ENCODE measurements around the gene ABCA8.
A peak's percentile ranks its signal among the peaks of the same experiment; 100 is the strongest.
"Not testable (repeated sequence)": the region's sequence is repeated elsewhere in the genome, so short reads cannot be mapped to it uniquely, and the experiment has no call there.

The ABCA8 gene

DNA sequence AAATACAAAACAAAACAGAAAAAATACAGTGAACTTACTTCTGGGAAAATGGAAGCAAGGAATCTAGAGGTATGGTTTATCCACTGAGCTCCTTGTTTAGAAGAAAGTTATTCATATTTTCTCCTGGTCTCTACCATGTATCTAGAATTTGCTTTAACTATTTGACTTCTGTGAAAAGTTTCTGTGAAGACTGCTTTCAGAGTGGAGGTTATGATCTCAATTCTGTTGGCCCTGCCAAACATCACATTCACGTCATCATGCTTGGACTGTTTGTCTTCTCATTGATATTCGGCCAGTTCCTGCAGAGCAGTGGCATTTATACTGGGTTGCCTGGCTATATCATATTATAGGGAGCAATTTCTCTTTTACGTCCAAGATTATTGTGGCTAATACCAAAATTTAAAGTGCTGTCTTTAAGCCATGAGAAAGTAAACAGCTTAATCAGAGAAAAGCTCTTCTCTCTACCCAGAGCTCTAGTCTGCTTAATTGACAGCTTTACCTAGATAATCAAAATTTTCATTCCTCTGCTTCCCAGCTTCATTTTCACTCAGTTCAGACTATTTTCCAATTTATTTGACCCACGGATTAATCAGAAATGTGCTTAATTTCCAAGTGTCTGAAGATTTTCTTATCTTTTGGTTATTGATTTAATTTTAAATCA is at the start of gene ABCA8:
TSS of gene ABCA8 (minus strand) at position 212 of the 661 bp plus-strand sequence. CDS start 13,358 bp downstream, outside the sequence.
- Histone ChIP-seq H3K9me3 (ENCODE audit: control insufficient read depth in 5 of 5, low read length in 5 of 5) (no peaks in the 10 kb centered on the region), H3K27me3 (ENCODE audit: control insufficient read depth in 5 of 5, insufficient read depth in 4 of 5, low read length in 5 of 5) (no peaks in the 10 kb centered on the region), H3K27ac (ENCODE audit: low read depth, low read length) (peak within 1 kb of the TSS; percentile 18), H3K36me3 (ENCODE audit: control insufficient read depth in 5 of 5, insufficient read depth in 5 of 5, low read length in 5 of 5) (no peaks in the 10 kb centered on the region), H3K9ac (ENCODE audit: low read length in 5 of 5) (peak within 1 kb of the TSS in 4 of 5 donors; percentile 21 to 71 (median 52)), H3K4me1 (ENCODE audit: control insufficient read depth in 5 of 5, insufficient read depth in 5 of 5, low read length in 5 of 5) (peaks cover 0 to 21% (median 8%) of the 10 kb centered on the region in 5 donors), H3K4me3 (ENCODE audit: low read depth in 1 of 5, low read length in 5 of 5) (peak within 1 kb of the TSS; percentile 56 to 68 (median 64))

DNA sequence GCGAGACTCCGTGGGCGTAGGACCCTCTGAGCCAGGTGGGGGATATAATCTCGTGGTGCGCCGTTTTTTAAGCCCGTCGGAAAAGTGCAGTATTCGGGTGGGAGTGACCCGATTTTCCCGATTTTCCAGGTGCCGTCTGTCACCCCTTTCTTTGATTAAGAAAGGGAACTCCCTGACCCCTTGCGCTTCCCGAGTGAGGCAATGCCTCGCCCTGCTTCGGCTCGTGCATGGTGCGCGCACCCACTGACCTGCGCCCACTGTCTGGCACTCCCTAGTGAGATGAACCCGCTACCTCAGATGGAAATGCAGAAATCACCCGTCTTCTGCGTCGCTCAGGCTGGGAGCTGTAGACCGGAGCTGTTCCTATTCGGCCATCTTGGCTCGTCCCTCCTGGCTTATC is 49.6 kb upstream of the ABCA8 start:
- not testable (repeated sequence) for H3K27ac ChIP-seq (ENCODE audit: low read depth, low read length); H3K9ac ChIP-seq (ENCODE audit: low read length in 5 of 5)

DNA sequence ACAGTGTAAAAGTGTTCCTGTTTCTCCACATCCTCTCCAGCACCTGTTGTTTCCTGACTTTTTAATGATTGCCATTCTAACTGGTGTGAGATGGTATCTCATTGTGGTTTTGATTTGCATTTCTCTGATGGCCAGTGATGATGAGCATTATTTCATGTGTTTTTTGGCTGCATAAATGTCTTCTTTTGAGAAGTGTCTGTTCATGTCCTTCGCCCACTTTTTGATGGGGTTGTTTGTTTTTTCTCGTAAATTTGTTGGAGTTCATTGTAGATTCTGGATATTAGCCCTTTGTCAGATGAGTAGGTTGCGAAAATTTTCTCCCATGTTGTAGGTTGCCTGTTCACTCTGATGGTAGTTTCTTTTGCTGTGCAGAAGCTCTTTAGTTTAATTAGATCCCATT is 44.6 kb upstream of the ABCA8 start:
- not testable (repeated sequence) for H3K27me3 ChIP-seq (ENCODE audit: control insufficient read depth in 5 of 5, insufficient read depth in 4 of 5, low read length in 5 of 5); H3K27ac ChIP-seq (ENCODE audit: low read depth, low read length); H3K36me3 ChIP-seq (ENCODE audit: control insufficient read depth in 5 of 5, insufficient read depth in 5 of 5, low read length in 5 of 5); H3K9me3 ChIP-seq (ENCODE audit: control insufficient read depth in 5 of 5, low read length in 5 of 5); H3K4me3 ChIP-seq (ENCODE audit: low read depth in 1 of 5, low read length in 5 of 5); H3K9ac ChIP-seq (ENCODE audit: low read length in 5 of 5); H3K4me1 ChIP-seq (ENCODE audit: control insufficient read depth in 5 of 5, insufficient read depth in 5 of 5, low read length in 5 of 5)

More for the DNA sequence above, 49.6 kb upstream of the ABCA8 start:
- not testable (repeated sequence) for H3K4me3 ChIP-seq (ENCODE audit: low read depth in 1 of 5, low read length in 5 of 5); H3K4me1 ChIP-seq (ENCODE audit: control insufficient read depth in 5 of 5, insufficient read depth in 5 of 5, low read length in 5 of 5); H3K9me3 ChIP-seq (ENCODE audit: control insufficient read depth in 5 of 5, low read length in 5 of 5); H3K27me3 ChIP-seq (ENCODE audit: control insufficient read depth in 5 of 5, insufficient read depth in 4 of 5, low read length in 5 of 5)
- peaks cover 11 to 28% (median 26%) of the 10 kb centered on the region in 5 donors for H3K36me3 ChIP-seq (ENCODE audit: control insufficient read depth in 5 of 5, insufficient read depth in 5 of 5, low read length in 5 of 5)

DNA sequence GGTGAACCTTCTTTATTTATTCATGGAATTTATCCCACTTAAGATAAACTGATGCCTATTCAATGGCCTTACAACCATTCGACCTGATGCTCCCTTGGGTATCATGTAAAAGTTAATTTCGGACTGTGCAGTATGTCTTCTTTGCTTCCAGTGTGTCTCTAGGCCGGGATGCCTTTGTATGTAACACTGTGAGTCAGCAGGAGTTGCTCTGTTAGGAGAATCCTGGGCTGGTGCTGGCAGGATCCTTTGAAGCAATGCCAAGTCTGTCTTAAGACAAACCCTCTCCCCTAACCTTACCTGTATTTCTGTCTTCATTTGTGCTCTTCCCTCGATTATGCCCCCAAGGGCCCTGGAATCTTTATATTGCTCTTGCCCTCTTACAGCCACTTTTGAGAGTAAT is 37.9 kb upstream of the ABCA8 start:
- no peak overlapping the region for H3K4me3 ChIP-seq (ENCODE audit: low read depth in 1 of 5, low read length in 5 of 5)

GRCh38 chr17:68987966-68988365 is 32.8 kb upstream of the ABCA8 start:
- Histone ChIP-seq H3K9me3 (ENCODE audit: control insufficient read depth in 5 of 5, low read length in 5 of 5) (no peaks in the 10 kb centered on the region), H3K4me3 (ENCODE audit: low read depth in 1 of 5, low read length in 5 of 5) (no peak overlapping the region), H3K4me1 (ENCODE audit: control insufficient read depth in 5 of 5, insufficient read depth in 5 of 5, low read length in 5 of 5) (no peaks in the 10 kb centered on the region), H3K36me3 (ENCODE audit: control insufficient read depth in 5 of 5, insufficient read depth in 5 of 5, low read length in 5 of 5) (peaks cover 19 to 70% (median 58%) of the 10 kb centered on the region in 5 donors), H3K27ac (ENCODE audit: low read depth, low read length) (no peak overlapping the region), H3K9ac (ENCODE audit: low read length in 5 of 5) (no peak overlapping the region), H3K27me3 (ENCODE audit: control insufficient read depth in 5 of 5, insufficient read depth in 4 of 5, low read length in 5 of 5) (no peaks in the 10 kb centered on the region)

More for the DNA sequence above, 37.9 kb upstream of the ABCA8 start:
- Histone ChIP-seq H3K4me1 (ENCODE audit: control insufficient read depth in 5 of 5, insufficient read depth in 5 of 5, low read length in 5 of 5) (no peaks in the 10 kb centered on the region), H3K27ac (ENCODE audit: low read depth, low read length) (no peak overlapping the region), H3K9me3 (ENCODE audit: control insufficient read depth in 5 of 5, low read length in 5 of 5) (no peaks in the 10 kb centered on the region), H3K27me3 (ENCODE audit: control insufficient read depth in 5 of 5, insufficient read depth in 4 of 5, low read length in 5 of 5) (no peaks in the 10 kb centered on the region), H3K36me3 (ENCODE audit: control insufficient read depth in 5 of 5, insufficient read depth in 5 of 5, low read length in 5 of 5) (peaks cover 12 to 54% (median 34%) of the 10 kb centered on the region in 5 donors), H3K9ac (ENCODE audit: low read length in 5 of 5) (no peak overlapping the region)

GRCh38 chr17:68981288-68981687 is 26.1 kb upstream of the ABCA8 start:
- no peaks in the 10 kb centered on the region for H3K9me3 ChIP-seq (ENCODE audit: control insufficient read depth in 5 of 5, low read length in 5 of 5)
- peaks cover 0 to 9% (median 8%) of the 10 kb centered on the region in 5 donors for H3K4me1 ChIP-seq (ENCODE audit: control insufficient read depth in 5 of 5, insufficient read depth in 5 of 5, low read length in 5 of 5)
- no peak overlapping the region for H3K27ac ChIP-seq (ENCODE audit: low read depth, low read length)
- no peaks in the 10 kb centered on the region for H3K27me3 ChIP-seq (ENCODE audit: control insufficient read depth in 5 of 5, insufficient read depth in 4 of 5, low read length in 5 of 5)
- H3K4me3 ChIP-seq (ENCODE audit: low read depth in 1 of 5, low read length in 5 of 5) = peak overlapping the region in 4 of 5 donors; percentile 8 to 43 (median 24)
- peaks cover 15 to 48% (median 39%) of the 10 kb centered on the region in 5 donors for H3K36me3 ChIP-seq (ENCODE audit: control insufficient read depth in 5 of 5, insufficient read depth in 5 of 5, low read length in 5 of 5)
- H3K9ac ChIP-seq (ENCODE audit: low read length in 5 of 5) = no peak overlapping the region

- no peak overlapping the region for H3K9ac ChIP-seq (ENCODE audit: low read length in 5 of 5)
- H3K9me3 ChIP-seq (ENCODE audit: control insufficient read depth in 5 of 5, low read length in 5 of 5) = no peaks in the 10 kb centered on the region
- no peak overlapping the region for H3K4me3 ChIP-seq (ENCODE audit: low read depth in 1 of 5, low read length in 5 of 5)
- H3K27me3 ChIP-seq (ENCODE audit: control insufficient read depth in 5 of 5, insufficient read depth in 4 of 5, low read length in 5 of 5) = no peaks in the 10 kb centered on the region
- H3K4me1 ChIP-seq (ENCODE audit: control insufficient read depth in 5 of 5, insufficient read depth in 5 of 5, low read length in 5 of 5) = peaks cover 0 to 6% (median 0%) of the 10 kb centered on the region in 5 donors
- H3K27ac ChIP-seq (ENCODE audit: low read depth, low read length) = no peak overlapping the region
- H3K36me3 ChIP-seq (ENCODE audit: control insufficient read depth in 5 of 5, insufficient read depth in 5 of 5, low read length in 5 of 5) = peaks cover 13 to 28% (median 21%) of the 10 kb centered on the region in 5 donors
Observed at GRCh38 chr17:68973098-68973846, 18.1 kb upstream of the ABCA8 start.

DNA sequence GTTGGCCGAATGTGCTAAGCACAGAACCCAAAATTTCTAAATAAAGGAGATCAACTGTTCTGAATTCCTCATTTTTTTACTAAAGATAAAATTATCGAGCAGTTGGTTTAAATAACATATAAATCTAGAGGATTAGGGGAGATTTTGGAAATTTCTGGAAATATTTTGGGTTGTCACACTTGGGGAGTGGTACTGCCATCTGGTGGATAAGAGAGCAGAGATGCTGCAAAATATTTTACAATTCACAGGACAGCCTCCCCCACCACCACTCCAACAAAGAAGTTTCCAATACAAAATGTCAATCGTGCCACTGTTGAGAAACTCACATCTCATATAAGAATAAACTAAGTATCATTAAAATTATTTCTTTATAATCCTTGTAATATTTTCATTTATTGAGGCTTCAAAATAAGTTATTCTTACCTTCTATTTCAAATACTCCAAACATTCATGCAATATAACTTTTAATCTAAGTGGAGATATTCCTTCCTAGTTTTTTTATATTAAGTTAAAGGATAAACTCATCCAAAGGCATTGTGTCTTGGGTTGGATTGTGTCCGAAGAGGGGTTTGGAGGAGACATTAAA is 17.0 kb upstream of the ABCA8 start:
- Histone ChIP-seq H3K9ac (ENCODE audit: low read length in 5 of 5) (no peak overlapping the region), H3K27me3 (ENCODE audit: control insufficient read depth in 5 of 5, insufficient read depth in 4 of 5, low read length in 5 of 5) (no peaks in the 10 kb centered on the region), H3K4me1 (ENCODE audit: control insufficient read depth in 5 of 5, insufficient read depth in 5 of 5, low read length in 5 of 5) (peaks cover 0 to 6% (median 0%) of the 10 kb centered on the region in 5 donors), H3K27ac (ENCODE audit: low read depth, low read length) (peak overlapping the region; percentile 17), H3K9me3 (ENCODE audit: control insufficient read depth in 5 of 5, low read length in 5 of 5) (no peaks in the 10 kb centered on the region), H3K4me3 (ENCODE audit: low read depth in 1 of 5, low read length in 5 of 5) (no peak overlapping the region), H3K36me3 (ENCODE audit: control insufficient read depth in 5 of 5, insufficient read depth in 5 of 5, low read length in 5 of 5) (peaks cover 11 to 23% (median 17%) of the 10 kb centered on the region in 5 donors)

DNA sequence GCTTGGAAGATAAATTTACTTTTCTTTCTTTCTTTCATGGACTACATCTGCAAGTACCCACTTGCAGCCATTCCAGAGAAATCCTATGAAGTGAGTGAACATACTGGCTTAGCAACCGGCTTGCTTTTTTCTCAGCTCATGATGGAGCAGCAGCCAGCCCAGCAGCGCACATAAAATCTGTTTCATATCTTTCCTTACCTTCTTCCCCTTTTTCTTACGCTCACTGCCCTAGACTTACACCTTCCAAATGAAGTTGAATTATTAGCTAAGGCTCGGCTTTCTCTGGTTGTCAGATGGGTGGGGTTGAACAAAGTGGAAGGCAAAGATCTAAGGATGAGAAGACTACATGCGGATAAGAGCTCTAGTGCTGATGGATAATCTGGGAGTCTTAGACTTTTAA is 13.9 kb upstream of the ABCA8 start:
- Histone ChIP-seq H3K9ac (ENCODE audit: low read length in 5 of 5) (no peak overlapping the region), H3K27ac (ENCODE audit: low read depth, low read length) (no peak overlapping the region), H3K36me3 (ENCODE audit: control insufficient read depth in 5 of 5, insufficient read depth in 5 of 5, low read length in 5 of 5) (no peaks in the 10 kb centered on the region), H3K9me3 (ENCODE audit: control insufficient read depth in 5 of 5, low read length in 5 of 5) (no peaks in the 10 kb centered on the region), H3K4me1 (ENCODE audit: control insufficient read depth in 5 of 5, insufficient read depth in 5 of 5, low read length in 5 of 5) (peaks cover 0 to 6% (median 0%) of the 10 kb centered on the region in 5 donors), H3K27me3 (ENCODE audit: control insufficient read depth in 5 of 5, insufficient read depth in 4 of 5, low read length in 5 of 5) (no peaks in the 10 kb centered on the region), H3K4me3 (ENCODE audit: low read depth in 1 of 5, low read length in 5 of 5) (no peak overlapping the region)

DNA sequence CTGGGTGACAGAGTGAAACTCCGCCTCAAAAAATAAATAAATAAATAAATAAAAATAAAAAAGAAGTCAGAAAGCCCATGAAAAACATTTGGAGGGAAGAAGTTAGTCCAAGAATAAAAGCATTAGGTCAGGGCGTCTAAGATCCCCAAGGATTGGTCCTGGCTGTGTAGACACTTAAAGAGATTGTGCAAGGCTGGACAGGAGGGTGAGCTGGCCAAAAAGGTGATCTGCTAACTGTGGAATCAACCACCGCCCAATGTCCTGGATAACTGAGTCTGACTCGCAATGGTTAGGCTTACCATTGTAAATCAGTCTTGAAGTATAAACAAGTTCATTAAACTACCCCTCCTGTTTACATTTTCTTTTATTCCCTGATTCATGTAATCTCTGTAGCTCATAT is 8.8 kb upstream of the ABCA8 start:
- Histone ChIP-seq H3K9ac (ENCODE audit: low read length in 5 of 5) (no peak overlapping the region), H3K9me3 (ENCODE audit: control insufficient read depth in 5 of 5, low read length in 5 of 5) (no peaks in the 10 kb centered on the region), H3K4me3 (ENCODE audit: low read depth in 1 of 5, low read length in 5 of 5) (no peak overlapping the region), H3K4me1 (ENCODE audit: control insufficient read depth in 5 of 5, insufficient read depth in 5 of 5, low read length in 5 of 5) (peaks cover 0 to 12% (median 9%) of the 10 kb centered on the region in 5 donors), H3K27ac (ENCODE audit: low read depth, low read length) (no peak overlapping the region), H3K36me3 (ENCODE audit: control insufficient read depth in 5 of 5, insufficient read depth in 5 of 5, low read length in 5 of 5) (no peaks in the 10 kb centered on the region), H3K27me3 (ENCODE audit: control insufficient read depth in 5 of 5, insufficient read depth in 4 of 5, low read length in 5 of 5) (no peaks in the 10 kb centered on the region)
